Activated T-cell treated with anti-CD3 and anti-CD28 coated beads, Interleukin-2, amount 50 U/mL, for 4 hours (primary cell): ENCODE data around the gene AK6. TPM values are rescaled to one million over a fixed set of nuclear protein-coding genes. Genes with fewer than 3 reads are reported as not detected.
"Not testable (repeated sequence)": the region's sequence is repeated elsewhere in the genome, so short reads cannot be mapped to it uniquely, and the experiment has no call there.

Source experiments
- ATAC-seq, 2 donors: fragments of 200-7000 bp; cut with Tn5 transposase; one replicate each; pipeline ENCODE4 v1.10.0; 2021
- DNase-seq: peaks from one replicate; pipeline ENCODE4 v3.0.0-alpha.2; 2020
- H3K27me3 Mint-ChIP-seq: one replicate; pipeline ENCODE4 v1.8.0; 2021; ENCODE audit warnings: low read depth, mixed read lengths
- H3K36me3 Mint-ChIP-seq: one replicate; pipeline ENCODE4 v1.8.0; 2022; ENCODE audit warnings: mixed read lengths; ENCODE audit not compliant: insufficient read depth
- H3K4me1 Mint-ChIP-seq: one replicate; pipeline ENCODE4 v1.8.0; 2021; ENCODE audit warnings: low read depth, mixed read lengths
- H3K4me3 Mint-ChIP-seq: one replicate; pipeline ENCODE4 v1.8.0; 2021; ENCODE audit warnings: mild to moderate bottlenecking, moderate library complexity, mixed read lengths
- H3K9me3 Mint-ChIP-seq: one replicate; pipeline ENCODE4 v1.8.0; 2021; ENCODE audit warnings: mixed read lengths
- total RNA-seq, 3 donors: library from RNA; stranded (reverse); gene quantifications; one replicate each; pipeline ENCODE4 v1.2.1, GENCODE V29; 2021

AK6 gene
- total RNA-seq: 100 to 1,000 TPM; 126 to 145 (median 135) TPM

DNA sequence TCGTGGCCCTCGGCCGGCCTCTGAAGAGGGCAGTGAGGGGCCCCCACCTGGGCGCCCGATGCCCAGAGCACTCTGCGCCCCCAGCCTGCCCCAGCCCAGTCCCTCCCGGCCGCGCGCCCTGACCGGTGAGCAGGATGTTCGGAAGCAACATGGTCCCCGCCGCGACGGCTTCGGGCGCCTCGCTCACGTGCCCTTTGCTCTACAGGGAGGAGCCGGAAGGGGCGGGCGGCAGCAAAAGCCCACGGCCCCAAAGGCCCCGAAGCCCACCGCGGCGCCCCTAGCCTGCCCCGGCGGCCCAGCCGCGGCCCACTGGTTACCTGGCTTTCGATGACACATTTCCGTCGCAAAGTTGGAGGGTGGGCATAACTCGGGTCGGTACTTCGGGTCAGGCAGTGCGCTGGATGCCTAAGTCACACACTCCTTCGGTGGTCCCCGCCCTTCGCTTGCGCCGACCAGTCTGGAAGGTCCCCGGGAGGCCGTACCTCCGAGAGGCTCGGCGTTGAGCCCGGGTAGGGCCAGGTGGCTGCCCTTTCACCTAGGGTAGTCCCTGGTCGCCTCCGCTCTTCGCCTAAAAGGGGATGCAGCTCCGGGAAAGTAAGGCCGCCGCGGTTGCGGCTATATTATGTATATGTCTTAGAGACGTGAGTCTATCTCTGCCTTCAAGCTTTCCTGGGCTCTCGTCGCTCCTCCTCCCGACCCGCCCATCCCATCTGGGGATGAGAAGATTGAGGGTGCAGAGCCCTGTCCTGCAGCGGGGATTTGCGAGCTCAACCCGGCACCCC lies at the start of gene AK6, which contains the start of the genes RAD17 and TAF9:
TSS of gene AK6 (minus strand) at position 181 of the 782 bp plus-strand sequence. CDS start at position 151, 30 bp downstream.
TSS of gene RAD17 (plus strand) at position 479 of the 782 bp plus-strand sequence. CDS start 2,391 bp downstream, outside the sequence.
TSS of gene TAF9 (minus strand) at position 181 of the 782 bp plus-strand sequence. CDS start 3,783 bp downstream, outside the sequence.
- no peaks in the 10 kb centered on the region for H3K9me3 Mint-ChIP-seq

DNA sequence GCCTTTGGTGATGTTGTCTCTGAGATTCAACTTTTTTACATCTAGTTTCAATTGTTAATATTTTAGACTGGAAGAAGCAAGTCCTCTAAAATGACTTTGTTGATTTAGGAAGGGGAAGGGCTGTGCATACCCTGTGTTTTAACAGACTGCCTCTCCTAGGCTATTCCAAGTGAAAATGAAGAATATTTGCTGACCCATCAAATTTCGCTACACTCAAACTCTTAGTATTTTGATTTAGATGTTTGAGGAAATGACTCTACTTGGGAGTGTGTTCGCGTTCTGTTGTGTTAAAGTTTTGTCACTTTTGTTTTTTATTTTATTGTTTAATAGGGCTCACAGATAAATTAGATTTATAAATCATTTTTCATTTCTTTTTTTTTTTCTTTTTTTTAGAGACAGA lies 49.2 kb upstream of the AK6 start:
- no peaks in the 10 kb centered on the region for H3K27me3 Mint-ChIP-seq
- peaks cover 13% of the 10 kb centered on the region for H3K4me1 Mint-ChIP-seq
- H3K9me3 Mint-ChIP-seq: peaks cover 3% of the 10 kb centered on the region
- no peak for ATAC-seq
- no peak for DNase-seq
- no peak overlapping the region for H3K4me3 Mint-ChIP-seq
- H3K36me3 Mint-ChIP-seq: peaks cover 8% of the 10 kb centered on the region

More for the DNA sequence above, at the start of gene AK6, which contains the start of the genes RAD17 and TAF9:
- Mint-ChIP-seq H3K36me3 (peaks cover 12% of the 10 kb centered on the region), H3K27me3 (no peaks in the 10 kb centered on the region), H3K4me3 (peak within 1 kb of the TSS; percentile 93), H3K4me1 (peaks cover 38% of the 10 kb centered on the region)
- DNase-seq: peak; percentile 85
- peak; percentile 91 to 92 for ATAC-seq

DNA sequence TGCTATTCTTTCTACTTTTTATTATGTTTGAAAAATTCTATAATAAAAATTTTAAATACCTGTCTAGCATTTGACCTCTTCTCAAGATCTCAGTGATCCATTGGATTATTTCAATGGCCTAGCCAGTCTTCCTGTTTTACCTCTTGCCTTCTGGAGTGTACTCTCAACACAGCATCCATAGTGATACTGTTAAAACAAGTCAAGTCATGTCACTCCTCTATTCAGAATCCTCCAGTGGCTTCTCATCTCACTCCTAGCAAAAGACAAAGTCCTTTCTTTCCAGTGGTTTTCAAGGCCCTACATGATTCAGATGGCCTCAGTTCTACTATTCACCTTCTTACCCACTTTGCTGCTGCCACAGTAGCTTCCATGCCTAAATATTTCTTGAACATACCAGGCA lies 47.4 kb upstream of the AK6 start:
- H3K9me3 Mint-ChIP-seq: no peaks in the 10 kb centered on the region
- H3K36me3 Mint-ChIP-seq: peaks cover 8% of the 10 kb centered on the region
- ATAC-seq (no peak), DNase-seq (no peak)
- peaks cover 13% of the 10 kb centered on the region for H3K4me1 Mint-ChIP-seq
- H3K4me3 Mint-ChIP-seq: peak overlapping the region; percentile 50
- H3K27me3 Mint-ChIP-seq: no peaks in the 10 kb centered on the region

DNA sequence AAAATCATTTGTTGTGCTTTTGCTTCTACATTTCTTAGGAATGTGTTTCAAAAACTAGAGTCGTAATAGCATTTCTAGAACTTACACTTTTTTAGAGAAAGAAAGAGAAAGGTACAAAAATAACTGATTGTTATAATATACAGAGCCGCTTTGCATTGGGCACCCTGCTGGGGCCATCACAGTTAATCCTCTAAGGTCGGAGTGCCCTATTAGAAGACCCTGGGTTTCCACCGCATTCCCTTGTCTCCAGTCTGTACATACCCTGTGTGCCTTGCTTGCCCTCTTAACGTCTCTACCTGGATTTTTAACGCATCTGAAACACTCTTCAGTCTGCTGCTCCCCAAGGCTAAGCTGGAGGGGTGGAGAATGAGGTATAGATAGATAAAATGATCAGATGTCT lies 46.9 kb upstream of the AK6 start:
- peaks cover 13% of the 10 kb centered on the region for H3K36me3 Mint-ChIP-seq
- peaks cover 13% of the 10 kb centered on the region for H3K4me1 Mint-ChIP-seq
- peak overlapping the region; percentile 67 for H3K4me3 Mint-ChIP-seq
- no peak for ATAC-seq
- no peaks in the 10 kb centered on the region for H3K27me3 Mint-ChIP-seq
- no peaks in the 10 kb centered on the region for H3K9me3 Mint-ChIP-seq
- no peak for DNase-seq

DNA sequence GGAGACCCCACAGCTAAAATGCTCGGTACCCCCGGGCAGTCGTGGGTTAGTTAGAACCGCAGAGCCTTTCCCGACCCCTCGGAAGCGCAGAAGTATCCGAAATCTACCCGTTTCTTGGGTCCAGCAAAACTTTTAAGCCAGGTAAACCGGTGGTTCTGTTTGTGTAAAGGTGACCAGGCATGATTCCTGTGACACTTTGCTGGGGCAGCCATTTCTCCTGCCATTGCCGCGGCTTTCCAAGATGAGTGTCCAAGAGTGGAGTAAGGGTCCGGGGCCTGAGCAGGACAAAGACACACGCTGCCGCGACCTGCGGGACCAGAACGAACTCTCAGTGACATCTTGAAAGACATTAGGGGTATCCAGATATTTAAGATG lies 46.3 kb upstream of the AK6 start:
- Mint-ChIP-seq H3K27me3 (no peaks in the 10 kb centered on the region), H3K36me3 (peaks cover 13% of the 10 kb centered on the region), H3K4me1 (peaks cover 13% of the 10 kb centered on the region), H3K4me3 (peak overlapping the region; percentile 67), H3K9me3 (no peaks in the 10 kb centered on the region)
- DNase-seq (no peak), ATAC-seq (peak in 1 of 2 donors; percentile 18)

DNA sequence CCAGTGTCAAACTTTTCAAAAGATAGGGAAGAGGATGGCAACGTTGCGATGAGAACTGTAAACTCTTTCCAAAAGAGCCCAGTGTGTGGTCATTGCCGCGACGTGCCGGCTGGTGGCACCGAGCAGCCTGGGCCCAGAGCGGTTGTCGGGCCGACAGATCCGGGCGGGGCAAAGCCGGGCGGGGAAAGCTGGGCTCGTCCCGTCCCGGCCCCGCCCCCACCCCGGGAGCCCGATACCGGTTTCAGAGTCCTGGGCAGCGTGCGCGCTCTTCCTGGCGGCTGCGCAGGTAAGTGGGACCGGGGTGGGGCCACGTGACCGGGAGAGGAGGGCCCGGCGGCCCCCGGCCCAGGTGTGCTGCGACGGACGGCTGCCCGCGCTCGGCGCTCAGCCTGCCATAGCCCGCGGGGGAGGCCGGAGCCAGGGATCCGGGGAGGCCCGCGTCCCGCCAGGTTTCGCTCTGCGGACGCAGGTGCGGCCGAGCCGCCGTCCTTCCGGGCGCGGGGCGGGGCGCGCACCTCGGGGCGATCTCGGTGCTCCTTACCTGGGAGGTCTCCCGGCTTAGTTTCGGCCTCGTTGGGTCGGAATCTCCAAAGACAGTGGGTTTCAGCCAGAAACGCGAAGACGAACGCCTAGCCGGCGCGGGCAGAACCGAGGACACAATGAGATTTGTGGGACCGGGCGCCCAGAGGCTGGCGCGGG lies 45.7 kb upstream of the AK6 start, which contains the start of gene MARVELD2:
TSS of gene MARVELD2 (plus strand) at position 232 of the 699 bp plus-strand sequence. CDS start 4,270 bp downstream, outside the sequence.
- ATAC-seq: peak; percentile 80 to 89
- Mint-ChIP-seq H3K9me3 (no peaks in the 10 kb centered on the region), H3K4me3 (peak within 1 kb of the TSS; percentile 74), H3K27me3 (no peaks in the 10 kb centered on the region), H3K36me3 (peaks cover 16% of the 10 kb centered on the region), H3K4me1 (peaks cover 13% of the 10 kb centered on the region)
- DNase-seq: peak; percentile 27

DNA sequence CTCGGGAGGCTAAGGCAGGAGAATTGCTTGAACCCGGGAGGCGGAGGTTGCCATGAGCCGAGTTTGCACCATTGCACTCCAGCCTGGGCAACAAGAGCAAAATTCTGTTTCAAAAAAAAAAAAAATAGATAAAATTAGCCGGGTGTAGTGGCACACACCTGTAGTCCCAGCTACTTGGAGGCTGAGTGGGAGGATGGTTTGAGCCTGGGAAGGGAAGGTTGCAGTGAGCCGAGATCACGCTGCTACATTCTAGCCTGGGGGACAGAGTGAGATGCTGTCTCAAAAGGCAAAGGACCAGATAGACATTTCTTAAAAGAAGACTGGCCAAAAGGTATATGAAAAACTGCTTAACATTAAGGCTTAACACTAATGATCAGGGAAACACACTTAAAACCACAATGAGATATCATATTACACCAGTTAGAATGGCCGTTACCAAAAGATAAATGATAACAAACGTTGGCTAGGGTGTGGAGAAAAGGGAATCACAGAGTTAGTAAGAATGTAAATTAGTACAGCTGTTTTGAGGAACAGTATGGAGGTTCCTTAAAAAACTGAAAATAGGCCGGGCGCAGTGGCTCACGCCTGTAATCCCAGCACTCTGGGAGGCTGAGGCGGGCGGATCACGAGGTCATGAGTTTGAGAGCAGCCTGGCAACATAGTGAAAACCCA lies 35.5 kb upstream of the AK6 start:
- Mint-ChIP-seq H3K36me3 (peaks cover 26% of the 10 kb centered on the region), H3K4me3 (no peak overlapping the region), H3K9me3 (no peaks in the 10 kb centered on the region), H3K27me3 (no peaks in the 10 kb centered on the region), H3K4me1 (no peaks in the 10 kb centered on the region)
- no peak for ATAC-seq
- DNase-seq: no peak

DNA sequence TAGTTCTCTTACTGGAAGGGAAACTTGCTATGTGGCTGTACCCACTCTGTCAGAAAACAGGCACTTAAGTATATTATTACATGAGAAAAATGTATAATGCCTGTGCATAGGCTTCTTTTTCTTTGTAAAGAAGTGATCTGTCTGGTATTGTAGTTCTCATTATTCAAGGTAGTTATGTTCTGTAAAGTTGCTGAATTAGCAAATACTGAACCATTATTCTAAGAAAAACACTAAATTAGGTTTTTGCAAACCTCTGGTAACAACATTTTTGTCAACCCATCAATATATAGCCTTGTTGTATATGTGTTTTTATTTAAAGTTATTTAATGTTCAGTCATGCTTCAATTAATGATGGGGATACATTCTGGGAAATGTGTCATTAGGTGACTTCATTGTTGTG lies 9.1 kb upstream of the AK6 start:
- no peak for DNase-seq
- peaks cover 11% of the 10 kb centered on the region for H3K36me3 Mint-ChIP-seq
- no peaks in the 10 kb centered on the region for H3K27me3 Mint-ChIP-seq
- no peak for ATAC-seq
- H3K4me1 Mint-ChIP-seq: no peaks in the 10 kb centered on the region
- no peaks in the 10 kb centered on the region for H3K9me3 Mint-ChIP-seq
- H3K4me3 Mint-ChIP-seq: no peak overlapping the region

DNA sequence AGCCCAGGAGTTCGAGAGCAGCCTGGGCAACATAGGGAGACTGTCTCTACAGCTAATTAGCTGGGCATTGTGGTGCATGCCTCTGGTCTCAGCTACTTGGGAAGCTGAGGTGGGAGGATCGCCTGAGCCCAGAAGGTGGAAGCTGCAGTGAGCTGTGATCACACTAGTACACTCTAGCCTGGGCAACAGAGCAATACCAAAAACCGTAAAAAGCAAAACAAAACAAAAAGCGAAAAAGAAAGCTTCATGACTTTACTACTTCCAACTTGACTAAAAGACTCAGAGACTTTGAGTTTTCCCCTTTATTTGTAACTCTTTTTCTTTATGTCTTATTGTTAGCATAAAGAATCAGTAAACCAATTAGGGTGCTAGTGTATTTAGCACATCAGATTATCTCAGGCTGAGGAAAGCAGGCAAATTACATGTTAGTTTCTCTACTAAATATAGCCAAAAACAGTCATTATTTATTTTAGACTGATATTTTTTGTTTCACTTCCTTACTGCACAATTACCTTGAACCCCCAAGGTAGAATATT lies 5.7 kb upstream of the AK6 start:
- Mint-ChIP-seq H3K36me3 (peaks cover 11% of the 10 kb centered on the region), H3K4me3 (no peak overlapping the region), H3K27me3 (no peaks in the 10 kb centered on the region), H3K4me1 (peaks cover 13% of the 10 kb centered on the region), H3K9me3 (no peaks in the 10 kb centered on the region)
- ATAC-seq (no peak), DNase-seq (no peak)

DNA sequence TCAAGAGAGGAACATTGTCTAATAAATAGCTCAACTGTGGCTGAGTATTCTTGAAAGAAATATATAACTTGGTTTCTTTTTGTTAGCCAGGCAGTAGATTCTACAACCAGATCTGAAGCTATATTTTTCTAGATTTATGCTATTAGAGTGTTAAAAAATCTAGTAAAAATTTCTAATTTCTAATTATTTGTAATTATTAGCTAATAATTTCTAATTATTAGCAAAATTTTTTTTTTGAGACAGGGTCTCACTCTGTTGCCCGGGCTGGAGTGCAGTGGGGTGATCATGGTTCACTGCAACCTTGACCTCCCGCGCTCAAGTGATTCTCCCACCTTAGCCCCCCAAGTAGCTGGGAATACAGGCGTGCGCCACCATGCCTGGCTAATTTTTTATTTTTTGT lies 3.1 kb upstream of the AK6 start:
- no peak overlapping the region for H3K4me3 Mint-ChIP-seq
- ATAC-seq (no peak), DNase-seq (no peak)
- H3K4me1 Mint-ChIP-seq: peaks cover 24% of the 10 kb centered on the region
- H3K36me3 Mint-ChIP-seq: peaks cover 13% of the 10 kb centered on the region
- no peaks in the 10 kb centered on the region for H3K27me3 Mint-ChIP-seq
- H3K9me3 Mint-ChIP-seq: no peaks in the 10 kb centered on the region

DNA sequence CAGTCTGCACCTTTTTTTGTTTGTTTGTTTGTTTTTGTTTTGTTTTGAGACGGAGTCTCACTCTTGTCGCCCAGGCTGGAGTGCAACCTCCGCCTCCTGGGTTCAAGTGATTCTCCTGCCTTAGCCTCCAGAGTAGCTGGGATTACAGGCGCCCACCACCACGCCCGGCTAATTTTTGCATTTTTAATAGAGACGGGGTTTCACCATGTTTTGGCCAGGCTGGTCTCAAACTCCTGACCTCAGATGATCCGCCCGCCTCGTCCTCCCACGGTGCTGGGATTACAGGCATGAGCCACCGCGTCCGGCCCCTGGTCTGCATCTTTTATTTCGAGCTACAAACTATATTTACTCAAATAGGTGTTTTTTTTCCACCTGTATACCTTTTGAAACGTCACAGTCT lies 1.0 kb upstream of the AK6 start:
- not testable (repeated sequence) for H3K9me3 Mint-ChIP-seq, ATAC-seq, H3K27me3 Mint-ChIP-seq, H3K36me3 Mint-ChIP-seq, DNase-seq
- Mint-ChIP-seq H3K4me3 (peak overlapping the region; percentile 93), H3K4me1 (peaks cover 35% of the 10 kb centered on the region)

DNA sequence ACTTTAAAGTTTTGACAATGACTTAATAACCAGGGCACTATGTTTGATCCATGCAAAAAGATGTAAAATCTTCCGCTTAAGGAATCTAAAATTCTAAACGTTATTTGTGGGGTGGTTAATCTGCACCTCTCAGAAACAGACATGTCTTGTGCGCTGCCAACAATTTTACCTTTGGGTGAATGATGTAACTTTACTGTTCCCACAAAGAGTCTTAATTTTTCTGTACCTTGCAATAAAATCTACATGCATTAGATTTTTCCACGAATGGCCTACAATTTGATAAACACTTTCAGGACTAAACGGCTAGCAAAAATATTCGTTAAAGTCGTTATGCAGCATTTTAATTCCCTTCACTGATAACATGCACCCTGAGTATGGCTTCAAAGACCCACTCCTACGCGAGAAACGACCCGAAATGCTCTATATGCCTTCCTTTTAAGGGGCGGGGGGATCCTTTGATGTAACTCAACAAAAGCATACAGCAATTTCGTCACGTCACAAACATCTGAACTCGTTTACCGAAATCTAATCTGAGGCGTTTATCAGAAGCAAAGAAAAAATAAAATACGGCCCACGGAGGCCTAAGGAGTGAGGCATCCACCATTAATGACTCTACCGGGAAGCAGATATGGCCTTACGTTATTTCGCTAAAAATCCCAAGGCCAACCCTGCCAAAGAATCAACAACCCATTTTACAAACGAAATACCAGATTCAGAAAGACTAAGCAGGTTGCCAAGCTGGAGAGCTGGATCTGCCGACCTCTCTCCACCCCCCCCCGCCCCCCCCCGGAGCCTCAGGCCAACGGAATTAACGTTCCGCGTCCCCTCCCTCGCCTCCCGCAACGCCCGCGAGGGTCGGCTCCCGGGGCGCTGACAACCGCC lies 621 bp downstream of the AK6 start:
- Mint-ChIP-seq H3K27me3 (no peaks in the 10 kb centered on the region), H3K4me3 (peak overlapping the region; percentile 93), H3K4me1 (peaks cover 42% of the 10 kb centered on the region), H3K9me3 (no peaks in the 10 kb centered on the region), H3K36me3 (peaks cover 12% of the 10 kb centered on the region)
- ATAC-seq (peak; percentile 36 to 38), DNase-seq (peak; percentile 26)

DNA sequence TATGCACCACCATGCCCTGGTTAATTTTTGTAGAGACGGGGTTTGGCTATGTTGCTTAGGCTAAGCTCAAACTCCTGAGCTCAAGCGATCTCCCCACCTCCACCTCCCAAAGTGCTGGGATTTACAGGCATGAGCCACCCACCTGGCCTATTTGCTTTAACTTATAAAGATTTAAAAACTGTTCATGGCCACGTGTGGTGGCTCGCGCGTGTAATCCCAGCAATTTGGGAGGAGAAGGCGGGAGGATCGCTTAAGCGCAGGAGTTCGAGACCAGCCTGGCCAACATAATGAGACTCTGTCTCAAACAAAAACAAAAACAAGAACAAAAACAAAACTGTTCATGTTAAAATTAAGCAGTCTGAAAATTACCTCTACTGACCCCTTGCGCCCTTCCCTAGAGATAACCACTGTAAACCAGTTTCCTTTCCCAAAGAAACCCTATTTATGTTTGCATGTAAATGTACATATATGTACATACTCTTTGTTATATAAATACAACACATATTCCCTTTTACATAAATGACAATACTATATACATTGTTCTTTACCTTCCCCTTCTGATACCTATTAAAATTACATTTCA lies 1.5 kb downstream of the AK6 start:
- Mint-ChIP-seq H3K9me3 (no peaks in the 10 kb centered on the region), H3K4me1 (peaks cover 41% of the 10 kb centered on the region), H3K27me3 (no peaks in the 10 kb centered on the region), H3K36me3 (peaks cover 14% of the 10 kb centered on the region), H3K4me3 (peak overlapping the region; percentile 93)
- ATAC-seq (no peak), DNase-seq (no peak)
